ENCODE measurements around the gene HAND2.
A peak's percentile ranks its signal among the peaks of the same experiment; 100 is the strongest.

HAND2 gene

GRCh38 chr4:173519111-173520101 is 10.6 kb downstream of the HAND2 start:
- DNase-seq: no peak

- DNase-seq: no peak
Observed at GRCh38 chr4:173518425-173519102, 11.5 kb downstream of the HAND2 start.

GRCh38 chr4:173517781-173518424 is 12.1 kb downstream of the HAND2 start:
- DNase-seq: no peak

- DNase-seq: peak; percentile 6
Observed at GRCh38 chr4:173516621-173517524, 13.2 kb downstream of the HAND2 start.

- no peak for DNase-seq
Observed at GRCh38 chr4:173515458-173515857, 14.6 kb downstream of the HAND2 start.

- DNase-seq: no peak
Observed at GRCh38 chr4:173514641-173515217, 15.3 kb downstream of the HAND2 start.

- no peak for DNase-seq
Observed at GRCh38 chr4:173513651-173514050, 16.4 kb downstream of the HAND2 start.

- DNase-seq: no peak
Observed at GRCh38 chr4:173511787-173512361, 18.2 kb downstream of the HAND2 start.

- no peak for DNase-seq
Observed at GRCh38 chr4:173509036-173510001, 20.7 kb downstream of the HAND2 start.

- DNase-seq: no peak
Observed at GRCh38 chr4:173508386-173509035, 21.5 kb downstream of the HAND2 start.

GRCh38 chr4:173507471-173508385 is 22.3 kb downstream of the HAND2 start:
- no peak for DNase-seq

- no peak for DNase-seq
Observed at GRCh38 chr4:173506597-173507211, 23.3 kb downstream of the HAND2 start.

GRCh38 chr4:173505924-173506518 is 24.0 kb downstream of the HAND2 start:
- DNase-seq: no peak

- no peak for DNase-seq
Observed at GRCh38 chr4:173504181-173504503, 25.9 kb downstream of the HAND2 start.

- no peak for DNase-seq
Observed at GRCh38 chr4:173503330-173504180, 26.5 kb downstream of the HAND2 start.

- DNase-seq: no peak
Observed at GRCh38 chr4:173502282-173502681, 27.7 kb downstream of the HAND2 start.

- no peak for DNase-seq
Observed at GRCh38 chr4:173501592-173502150, 28.4 kb downstream of the HAND2 start.
